Stimulated activated CD4-positive, alpha-beta T cell treated with anti-CD3 and anti-CD28 coated beads, Interleukin-4, amount 100 ng/mL, for 4 hours (primary cell): ENCODE data around the gene EPS8.
A peak's percentile ranks its signal among the peaks of the same experiment; 100 is the strongest.

ENCODE experiments used
- DNase-seq, 2 experiments: peaks; one replicate each; pipeline ENCODE4 v3.0.0-alpha.2; 2020

The EPS8 gene

DNA sequence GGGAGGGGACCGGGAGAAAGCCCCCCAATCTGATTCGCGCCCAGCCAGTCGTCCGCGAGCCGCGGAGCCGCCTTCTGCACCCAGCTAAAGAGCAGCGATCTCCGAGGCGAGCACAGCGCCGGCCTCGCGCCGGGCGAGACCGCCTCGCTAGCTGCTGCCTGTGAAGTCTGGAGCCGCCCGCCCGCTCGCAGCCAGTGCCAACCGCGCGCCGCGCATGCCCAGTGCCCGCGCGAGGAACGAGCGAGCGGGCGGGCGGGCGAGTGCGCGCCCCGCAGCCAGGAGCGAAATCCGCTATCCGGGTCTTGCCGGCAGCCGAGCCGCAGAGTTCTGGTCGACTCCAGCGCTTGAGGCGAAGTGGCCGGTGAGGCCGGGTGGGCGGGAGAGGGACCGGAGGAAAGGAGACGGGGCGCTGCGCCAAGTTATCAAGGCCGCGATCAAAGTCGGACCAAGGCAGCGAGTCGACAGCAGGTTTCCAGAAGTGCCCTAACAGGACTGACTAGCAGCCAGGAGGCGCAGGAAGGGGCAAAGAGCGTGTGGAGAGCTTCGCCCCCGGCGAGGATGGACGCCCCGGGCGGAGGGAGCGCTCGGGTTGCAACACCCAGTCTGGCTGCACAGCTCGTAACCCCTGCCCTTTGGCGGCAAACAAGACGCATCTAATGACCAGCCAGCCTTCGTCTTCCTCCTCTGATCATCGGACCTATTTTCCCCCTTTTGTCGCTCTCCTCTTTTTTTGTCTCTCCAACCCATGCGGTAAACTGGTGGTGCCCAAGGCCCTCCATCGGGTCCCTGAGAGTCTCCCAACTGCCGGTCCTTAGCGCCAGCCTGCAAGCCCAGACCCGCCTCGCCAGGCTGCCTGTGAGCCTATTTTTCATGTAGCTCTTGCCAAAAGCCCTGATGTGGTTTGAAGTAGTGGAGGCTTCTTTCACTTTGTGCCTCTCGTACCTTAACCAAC, at the start of gene EPS8:
EPS8 (minus strand) TSS at position 169 of the 952 bp plus-strand sequence. CDS start 106,437 bp downstream, outside the sequence.
- peak; percentile 84 to 90 for DNase-seq

DNA sequence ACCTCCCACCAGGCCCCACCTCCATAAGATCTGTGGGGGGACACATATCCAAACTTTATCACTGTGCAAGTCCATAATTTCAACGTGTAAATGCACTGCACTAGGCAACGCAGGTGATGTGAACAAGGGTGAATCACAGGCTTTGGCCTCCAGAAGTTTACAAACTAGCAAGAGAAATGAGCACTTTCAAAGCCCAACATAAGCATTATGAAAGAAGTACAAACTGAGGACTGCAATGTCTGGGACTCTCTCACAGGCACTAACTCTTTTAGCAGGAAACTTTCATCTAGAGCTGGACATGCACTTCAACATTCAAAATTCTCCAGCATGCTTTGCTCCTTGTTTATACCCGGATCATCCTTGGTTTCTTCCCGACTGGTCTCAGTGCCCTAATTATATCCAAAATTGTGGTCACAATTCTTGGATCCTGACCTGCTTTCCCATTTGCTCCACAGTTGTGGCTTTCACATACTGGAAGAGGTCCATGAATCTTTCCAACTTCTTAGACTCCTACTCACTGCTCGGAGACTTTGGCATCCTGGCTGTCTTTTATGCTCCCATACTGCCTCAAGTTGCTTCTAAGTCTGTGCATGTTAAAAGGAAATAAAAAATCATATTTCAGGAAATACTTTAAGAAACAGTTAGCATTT, 48.1 kb upstream of the EPS8 start:
- no peak for DNase-seq

DNA sequence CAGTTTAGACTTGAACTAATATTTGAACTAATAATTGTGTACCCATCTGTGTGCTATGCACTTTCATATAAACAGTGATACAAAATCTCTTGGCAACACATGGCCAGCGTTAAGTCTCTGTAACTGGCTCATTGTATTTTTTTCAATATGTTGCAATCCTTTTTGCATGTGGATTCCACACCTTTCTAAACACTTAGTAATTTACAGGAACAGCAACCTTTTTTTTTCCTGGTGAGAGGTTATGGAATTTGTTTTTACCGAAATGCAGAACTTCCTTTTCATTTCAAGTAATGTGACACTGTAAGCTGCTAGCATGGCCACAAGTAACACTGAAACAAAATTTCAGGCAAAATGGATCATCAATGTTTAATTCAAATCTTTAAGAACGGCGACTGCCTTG, 45.4 kb upstream of the EPS8 start:
- DNase-seq, result no peak

DNA sequence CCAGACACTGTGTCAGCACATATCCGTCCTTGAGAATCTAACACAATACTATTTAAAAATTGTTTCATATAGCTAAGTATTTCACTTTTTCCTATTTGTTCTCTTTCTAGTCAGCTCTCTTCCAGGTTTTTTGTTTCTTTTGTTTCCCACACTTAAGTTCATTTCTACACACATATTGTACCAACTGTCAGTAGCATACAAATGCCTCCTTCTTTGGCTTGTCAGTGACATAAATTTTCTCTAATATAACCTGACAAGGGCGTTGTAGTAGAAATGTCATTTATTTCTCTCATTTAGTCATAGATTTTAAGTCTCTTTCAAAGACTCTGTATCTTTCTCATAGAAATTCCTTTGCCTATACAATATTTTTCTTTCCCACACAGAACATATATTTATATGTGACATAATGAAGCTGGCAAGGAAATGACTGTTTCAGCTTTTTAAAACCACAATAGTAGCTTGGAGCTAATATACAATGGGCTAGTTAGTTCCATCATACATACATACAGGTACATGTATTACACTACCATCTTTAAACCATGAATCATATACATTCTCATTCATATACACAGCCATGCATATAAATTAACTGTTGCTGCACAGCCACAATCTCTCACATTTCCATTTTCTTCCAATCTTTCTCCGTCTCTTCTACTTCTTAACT, 42.3 kb upstream of the EPS8 start:
- no peak for DNase-seq

DNA sequence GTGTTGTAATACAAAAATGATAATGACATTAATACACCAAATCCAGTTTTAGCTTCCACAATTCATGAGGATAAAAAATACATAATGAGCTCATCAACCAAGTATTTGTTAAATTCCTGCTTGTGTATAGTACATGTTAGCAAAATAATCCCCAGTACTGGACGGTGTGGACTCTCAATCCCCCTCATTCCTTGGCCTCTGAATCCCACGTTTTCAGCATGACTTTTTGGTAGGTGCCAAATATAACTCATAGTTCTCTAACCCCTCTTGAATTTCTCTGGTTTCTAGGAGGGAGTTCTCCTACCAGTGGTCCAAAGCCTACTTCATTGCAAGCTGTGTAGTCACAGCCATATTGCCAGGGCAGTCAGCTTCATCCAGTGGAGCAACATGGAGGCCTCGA, 41.4 kb upstream of the EPS8 start:
- DNase-seq, result no peak

DNA sequence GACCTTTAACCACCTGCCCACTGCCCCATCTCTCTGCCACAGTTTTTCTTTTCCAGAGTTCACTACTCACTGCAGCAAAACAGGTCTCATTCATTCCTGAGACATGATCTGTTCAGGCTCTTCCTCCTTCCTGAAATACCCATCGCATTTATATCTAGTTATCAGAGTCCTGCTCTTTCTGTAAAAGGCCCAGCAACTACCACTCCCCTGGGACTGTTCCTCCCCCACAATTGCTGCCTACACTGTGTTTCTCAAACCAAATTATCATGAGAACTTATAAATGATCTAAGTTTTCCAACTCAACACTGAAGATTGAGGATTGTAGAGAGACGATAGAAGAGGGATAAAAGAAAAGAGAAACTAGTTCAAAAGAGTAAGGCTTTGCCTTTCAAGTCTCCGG, 40.8 kb upstream of the EPS8 start:
- no peak for DNase-seq

DNA sequence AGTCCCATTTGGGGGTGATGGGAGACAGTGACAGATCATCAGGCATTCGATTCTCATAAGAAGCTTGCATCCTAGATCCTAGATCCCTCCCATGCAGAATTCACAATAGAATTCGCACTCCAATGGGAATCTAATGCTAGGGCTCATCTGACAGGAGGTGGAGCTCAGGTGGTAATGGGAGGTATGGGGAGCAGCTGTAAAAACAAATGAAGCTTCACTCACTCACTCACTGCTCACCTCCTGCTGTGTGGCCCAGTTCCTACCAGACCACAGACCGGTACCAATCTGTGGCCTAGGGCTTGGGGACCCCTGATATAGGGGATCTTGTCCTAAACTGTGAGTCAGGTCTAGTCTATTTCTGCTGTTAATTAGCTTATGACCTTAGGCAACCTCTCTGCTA, 40.1 kb upstream of the EPS8 start:
- no peak for DNase-seq

DNA sequence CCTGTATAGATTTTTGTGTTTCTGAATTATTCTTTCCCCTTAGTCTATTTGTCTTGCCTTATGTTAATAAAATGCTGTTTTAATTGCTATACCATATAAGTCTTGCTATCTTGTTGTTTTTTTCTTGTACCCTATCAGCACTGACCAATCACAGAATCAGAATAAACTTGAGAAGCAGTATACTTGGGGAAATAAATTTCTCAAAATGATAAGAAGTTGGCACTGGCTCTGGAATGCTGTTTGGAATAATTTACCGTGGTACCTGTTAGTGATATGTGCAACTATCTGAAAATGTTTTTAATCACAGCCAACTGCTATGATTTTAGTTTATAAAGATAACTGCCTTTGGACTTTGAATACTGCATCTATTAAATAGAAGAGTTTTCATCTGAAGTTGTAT, 37.9 kb upstream of the EPS8 start:
- no peak for DNase-seq

DNA sequence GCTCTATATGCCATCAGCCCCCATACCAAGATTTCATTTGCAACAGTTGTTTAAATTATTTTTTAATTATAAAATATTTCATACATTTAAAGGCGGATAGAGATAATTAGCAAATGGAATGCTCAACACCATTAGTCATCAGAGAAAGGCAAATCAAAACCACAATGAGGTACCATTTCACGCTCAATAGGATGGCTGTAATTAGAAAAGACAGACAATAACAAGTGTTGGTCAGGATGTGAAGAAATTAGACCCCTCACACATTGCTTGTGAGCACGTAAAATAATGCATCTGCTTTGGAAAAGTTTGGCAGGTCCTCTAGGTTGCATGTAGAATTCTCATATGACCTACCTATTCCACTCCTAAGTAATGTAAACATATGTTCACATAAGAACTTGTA, 35.3 kb upstream of the EPS8 start:
- DNase-seq, result no peak

DNA sequence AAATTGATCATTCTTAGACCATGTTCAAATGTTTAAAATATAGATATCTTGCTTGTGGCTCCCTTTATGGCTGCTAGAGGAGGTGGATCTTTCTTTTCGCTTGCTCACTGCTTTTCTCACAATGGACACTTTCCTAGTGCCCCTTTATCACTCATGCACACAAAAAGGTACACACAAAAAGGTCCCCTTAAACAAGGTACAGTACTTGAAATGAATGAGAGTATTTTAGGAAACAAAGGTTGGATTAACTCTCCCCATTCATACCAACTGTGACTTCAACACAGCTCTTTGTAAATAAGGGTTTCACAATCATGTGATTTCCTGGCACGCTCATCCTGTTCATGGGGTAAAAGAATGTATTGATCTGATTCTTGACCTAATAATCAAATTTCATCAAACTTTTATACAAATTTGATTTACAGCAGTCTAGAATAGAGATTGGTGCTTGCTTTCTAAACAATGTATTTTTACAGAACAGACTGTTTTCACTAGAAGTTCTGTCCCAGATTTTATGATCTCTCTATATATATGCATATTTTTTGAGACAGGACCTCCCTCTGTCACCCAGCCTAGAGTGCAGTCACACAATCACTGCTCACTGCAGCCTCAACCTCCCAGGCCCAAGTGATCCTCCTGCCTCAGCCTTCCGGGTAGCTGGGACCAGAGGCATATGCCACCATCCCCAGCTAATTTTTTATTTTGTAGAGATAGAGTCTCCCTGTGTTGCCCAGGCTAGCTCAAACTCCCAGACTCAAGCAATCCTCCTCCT, 34.4 kb upstream of the EPS8 start:
- DNase-seq, result no peak

DNA sequence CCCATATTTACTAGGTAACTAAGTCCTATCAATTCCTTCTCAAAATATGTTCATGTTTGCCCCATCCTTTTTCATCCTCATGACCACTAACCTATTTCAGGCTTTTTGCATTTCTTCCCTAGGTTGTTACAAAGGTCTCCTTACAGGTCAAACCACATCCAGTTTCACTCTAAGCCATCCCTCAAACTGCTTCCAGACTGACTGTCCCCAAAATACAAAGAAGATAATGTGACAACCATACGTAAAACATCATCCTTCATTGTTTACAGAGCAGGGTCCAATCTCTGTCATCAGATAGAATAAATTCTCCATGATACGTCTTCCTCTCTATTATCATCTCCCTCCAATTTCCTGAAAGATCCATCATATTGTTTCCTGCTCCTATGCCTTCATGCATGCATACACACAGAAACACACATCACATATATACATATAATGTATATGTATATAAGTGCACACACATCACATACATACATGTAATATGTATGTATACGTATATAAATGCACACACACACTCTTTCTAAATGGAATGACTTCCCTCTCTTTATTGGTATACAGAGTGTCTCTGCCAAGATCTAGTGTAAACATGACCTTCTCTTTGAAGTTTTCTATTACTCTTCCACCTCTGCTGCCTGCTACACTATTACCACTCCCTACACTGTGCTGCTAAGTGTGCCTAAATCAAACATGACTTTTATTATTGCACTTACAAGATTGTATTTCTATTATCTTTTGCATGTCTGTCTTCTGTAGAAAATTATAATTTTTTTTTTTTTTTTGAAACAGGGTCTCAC, 30.7 kb upstream of the EPS8 start:
- DNase-seq, result no peak

DNA sequence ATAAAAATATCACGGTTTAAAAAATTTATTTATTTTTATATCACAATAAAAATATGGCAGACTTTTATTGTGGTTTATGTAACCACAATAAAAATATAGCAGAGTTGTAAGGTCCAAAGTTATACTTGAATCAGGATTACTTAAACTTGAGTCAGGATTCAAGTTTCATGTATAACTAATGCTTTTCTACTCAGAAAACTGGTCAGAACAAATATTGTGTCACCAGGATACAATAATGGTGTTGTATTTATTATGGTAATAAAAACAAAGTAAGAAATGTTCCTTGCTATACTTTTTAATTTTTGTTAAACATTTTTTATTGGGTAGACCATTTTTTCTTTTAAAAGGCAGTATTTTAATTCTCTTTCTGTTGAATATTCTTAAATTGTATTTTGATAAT, 29.2 kb upstream of the EPS8 start:
- DNase-seq, result no peak

DNA sequence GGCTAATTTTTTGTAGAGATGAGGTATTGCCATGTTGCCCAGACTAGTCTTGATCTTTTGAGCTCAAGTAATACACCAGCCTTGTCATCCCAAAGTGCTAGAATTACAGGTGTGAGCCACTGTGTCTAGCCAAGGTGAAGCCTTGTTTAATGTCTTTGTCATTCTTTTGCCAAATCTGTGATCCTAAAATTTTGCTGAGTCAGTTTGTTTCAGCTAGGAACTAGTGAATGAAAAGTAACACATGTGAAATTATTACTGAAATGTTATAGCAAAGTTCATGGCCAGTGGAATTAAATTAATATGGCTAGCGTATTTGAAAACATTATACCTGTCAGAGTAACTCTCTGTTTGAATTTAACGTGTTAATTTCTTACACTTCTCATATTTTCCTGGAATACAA, 26.5 kb upstream of the EPS8 start:
- no peak for DNase-seq

DNA sequence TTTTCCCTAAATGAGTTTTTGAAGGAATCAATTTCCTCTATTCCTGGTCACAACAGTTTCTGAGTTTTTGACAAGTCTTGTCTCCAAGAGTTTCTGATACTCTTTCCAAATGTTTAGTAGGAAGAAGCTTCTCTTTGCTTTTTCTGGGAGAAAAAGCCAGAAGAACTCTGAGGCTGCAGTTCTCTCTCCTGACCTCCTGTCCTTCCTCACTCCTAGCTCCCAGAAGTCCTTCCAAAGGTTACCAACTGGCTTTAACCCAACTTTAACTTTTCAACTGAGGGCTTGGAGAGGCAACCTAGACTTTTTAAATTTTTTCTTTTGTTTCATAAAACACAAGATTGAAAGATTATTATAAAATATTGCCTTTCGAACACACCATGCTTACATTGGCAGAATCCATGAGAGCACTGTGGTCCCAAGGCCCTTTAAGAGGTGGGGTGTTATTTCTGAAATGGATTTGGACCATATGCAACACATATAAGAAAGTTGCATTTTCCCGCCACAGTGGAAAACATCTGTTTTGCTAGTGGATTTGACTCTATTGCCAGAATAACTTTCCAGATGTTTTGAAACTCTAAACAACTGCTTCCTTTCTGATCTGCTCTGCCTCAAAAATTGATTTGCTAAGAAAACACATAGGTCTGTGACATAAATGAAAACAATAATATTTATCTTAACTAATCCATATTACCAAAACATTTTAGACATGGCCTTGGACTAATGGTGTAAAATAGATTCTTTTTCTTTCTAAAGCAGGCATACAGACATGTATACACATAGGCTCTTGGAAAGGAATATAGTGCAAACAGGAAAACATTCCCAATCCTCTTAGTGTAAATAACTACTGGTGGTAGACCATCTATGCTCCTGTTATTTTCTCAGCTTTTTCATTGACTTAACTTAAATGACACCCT, 22.3 kb upstream of the EPS8 start:
- no peak for DNase-seq

DNA sequence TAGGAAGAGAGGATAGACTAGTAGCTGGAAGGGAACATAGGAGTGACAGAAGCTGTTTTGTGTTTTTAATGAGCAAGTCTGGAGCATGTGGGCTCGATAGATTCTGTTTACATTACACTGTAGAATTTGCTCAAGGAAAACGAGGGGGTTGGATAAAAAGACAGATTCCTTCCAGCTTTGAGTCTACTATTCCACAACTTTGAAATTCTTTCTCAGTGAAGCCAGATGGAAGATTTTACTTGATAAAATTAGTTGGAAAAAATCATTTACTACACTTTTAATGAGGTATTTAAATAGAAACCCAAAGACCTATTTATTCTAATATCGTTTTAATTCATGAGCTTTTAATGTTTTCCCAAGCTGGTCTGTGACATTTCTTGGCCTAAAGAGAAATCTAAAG, 19.5 kb upstream of the EPS8 start:
- DNase-seq, result no peak

DNA sequence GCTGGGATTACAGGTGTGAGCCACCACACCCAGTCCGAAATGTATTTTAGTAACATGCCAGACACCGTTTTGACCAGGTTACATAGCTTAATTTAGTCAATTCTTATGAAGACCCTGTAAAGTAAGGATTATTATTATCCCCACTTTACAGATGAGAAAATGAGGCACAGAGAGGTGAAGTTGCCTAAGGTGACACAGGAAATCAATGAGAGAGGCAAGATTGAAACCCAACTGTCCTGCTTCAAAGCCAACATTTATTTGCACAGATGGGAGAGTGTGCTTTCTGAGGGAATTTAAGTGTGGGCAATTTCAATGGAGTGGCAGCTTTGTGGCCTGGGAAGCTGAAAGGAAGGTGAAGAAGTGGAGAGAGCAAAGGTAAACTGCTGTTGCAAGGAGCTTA, 19.1 kb upstream of the EPS8 start:
- no peak for DNase-seq

DNA sequence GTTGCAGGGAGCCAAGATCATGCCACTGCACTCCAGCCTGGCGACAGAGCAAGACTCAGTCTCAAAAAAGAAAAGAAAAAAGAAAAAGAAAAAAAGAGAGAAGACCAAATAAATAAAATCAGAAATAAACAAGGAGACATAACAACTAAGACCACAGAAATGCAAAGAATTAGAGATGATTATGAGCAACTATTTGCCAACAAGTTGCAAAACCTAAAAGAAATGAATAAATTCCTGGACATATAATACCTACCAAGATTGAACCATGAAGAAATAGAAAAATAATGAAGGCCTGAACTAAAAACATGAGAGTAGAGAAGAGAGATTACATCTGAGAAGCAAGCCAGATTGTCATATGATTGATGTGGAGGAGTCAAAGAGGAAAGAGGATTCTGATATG, 17.6 kb upstream of the EPS8 start:
- DNase-seq, result no peak

DNA sequence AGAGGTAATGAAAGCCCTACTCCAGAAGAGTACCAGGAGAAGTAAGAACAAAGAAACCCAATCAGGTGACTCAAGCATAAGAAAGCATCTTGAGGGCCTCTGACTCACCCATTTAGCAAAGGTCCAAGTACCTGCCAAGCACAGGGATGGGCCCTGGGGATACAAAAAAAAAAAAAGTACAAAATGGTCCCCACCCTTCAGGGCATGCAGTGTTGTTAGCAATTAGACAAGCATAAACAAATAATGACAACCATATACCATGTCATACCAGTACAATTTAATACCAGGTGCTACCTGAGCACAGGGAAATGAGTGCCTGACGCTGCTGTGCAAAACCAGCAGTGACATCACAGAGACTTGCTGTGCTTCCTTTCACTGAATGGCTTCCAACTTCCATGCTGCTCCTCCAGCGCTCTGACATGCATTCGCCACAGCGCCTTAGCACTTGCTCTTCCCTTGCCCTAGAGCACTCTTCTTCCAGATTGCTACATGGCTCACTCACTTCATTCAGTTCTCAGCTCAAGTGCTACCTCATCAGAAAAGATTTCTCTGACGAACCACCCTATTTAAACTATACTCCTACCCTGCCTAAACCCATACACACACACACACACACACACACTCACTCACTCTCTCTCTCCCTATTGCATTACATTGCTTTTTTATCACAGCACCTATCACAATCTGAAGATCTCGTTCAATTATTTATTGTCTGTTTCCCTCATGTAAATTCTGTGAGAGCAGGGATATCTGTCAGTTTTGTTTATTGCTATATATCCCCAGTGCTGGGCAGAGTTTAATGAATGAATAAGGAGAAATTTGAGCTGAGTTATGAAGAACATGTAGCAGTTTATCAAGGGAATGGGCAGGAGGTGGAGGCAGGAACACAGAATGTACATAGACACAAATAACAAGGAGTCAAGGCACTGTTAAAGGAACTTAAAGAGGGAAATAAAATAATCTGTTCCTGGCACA, 12.9 kb upstream of the EPS8 start:
- no peak for DNase-seq

DNA sequence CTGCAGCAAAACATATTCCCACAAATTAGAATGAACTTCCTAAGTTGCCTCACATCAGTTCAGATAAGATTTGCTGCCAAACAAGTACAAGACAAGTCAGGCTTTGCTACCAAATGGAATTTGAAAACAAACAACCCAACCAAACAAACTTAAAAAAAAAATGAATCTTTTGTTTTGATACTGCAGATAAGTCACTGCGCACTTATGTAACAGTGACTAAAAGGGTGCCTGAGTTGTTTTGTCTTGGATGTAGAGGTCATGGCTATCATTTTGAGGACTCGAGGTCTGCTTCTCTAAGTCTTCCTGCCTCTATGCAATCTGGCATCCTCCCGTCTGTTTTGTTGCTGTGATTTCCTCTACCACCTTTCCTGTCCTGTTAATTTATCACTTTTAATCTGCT, 11.1 kb upstream of the EPS8 start:
- DNase-seq, result no peak

DNA sequence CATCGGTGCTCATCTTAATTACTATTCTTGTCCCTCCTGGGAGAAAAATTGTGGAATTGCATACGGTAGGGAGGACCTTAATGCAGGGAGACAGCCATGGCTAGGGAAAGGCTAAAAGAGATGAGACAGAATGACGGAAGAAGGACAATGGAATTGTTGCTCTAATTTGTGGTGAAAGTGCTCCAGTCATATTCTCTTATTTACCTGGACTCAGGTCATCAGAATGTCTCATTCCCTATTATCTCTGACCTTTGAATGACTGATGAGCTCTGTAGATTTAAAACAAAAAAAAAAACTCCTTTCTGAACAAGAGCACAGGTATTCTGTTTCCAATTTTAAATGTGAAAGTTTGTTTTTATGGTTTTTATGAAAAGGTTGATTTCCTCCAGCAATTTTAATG, 8.6 kb upstream of the EPS8 start:
- DNase-seq, result no peak
